Mesodermal cell (in vitro differentiated cells): Measurements from ENCODE around the gene TNS1.
"Not testable (repeated sequence)": the region's sequence is repeated elsewhere in the genome, so short reads cannot be mapped to it uniquely, and the experiment has no call there.

ENCODE experiments used
- H3K27ac ChIP-seq: 2 replicates; pipeline ENCODE4 v1.7.0; 2013; ENCODE audit warnings: mild to moderate bottlenecking, low read depth, low read length, moderate library complexity; ENCODE audit not compliant: severe bottlenecking
- H3K36me3 ChIP-seq: 2 replicates; pipeline ENCODE4 v1.7.1; 2013; ENCODE audit warnings: mild to moderate bottlenecking, low read length, moderate library complexity; ENCODE audit not compliant: control insufficient read depth, insufficient read depth
- H3K4me1 ChIP-seq: one replicate; pipeline ENCODE4 v1.7.1; 2013; ENCODE audit warnings: mild to moderate bottlenecking, low read length; ENCODE audit not compliant: insufficient read depth, control insufficient read depth, poor library complexity, severe bottlenecking
- H3K4me3 ChIP-seq: 2 replicates; pipeline ENCODE4 v1.7.0; 2013; ENCODE audit warnings: low read length, control low read depth, mild to moderate bottlenecking; ENCODE audit not compliant: insufficient read depth, poor library complexity, severe bottlenecking; ENCODE audit errors: extremely low read depth
- H3K9me3 ChIP-seq: 2 replicates; pipeline ENCODE4 v1.7.1; 2013; ENCODE audit warnings: mild to moderate bottlenecking, low read length, moderate library complexity; ENCODE audit not compliant: control insufficient read depth
- WGBS, 2 experiments: methylation state at CpG; one replicate each; pipeline ENCODE4 v1.1.5; 2013; ENCODE audit warnings: missing lambda C conversion rate in 2 of 2; ENCODE audit not compliant: insufficient coverage in 2 of 2; 5-methylcytosine and 5-hydroxymethylcytosine counted together

The TNS1 gene

GRCh38 chr2:217820091-217820819 is 182.5 kb downstream of the TNS1 start:
- Histone ChIP-seq H3K36me3 (peaks cover 29% of the 10 kb centered on the region), H3K9me3 (no peaks in the 10 kb centered on the region), H3K4me3 (no peak overlapping the region), H3K4me1 (peaks cover 17% of the 10 kb centered on the region), H3K27ac (peak overlapping the region; percentile 62)
- WGBS, 2 experiments, result 87 to 92% methylated on average over 5 of the region's 7 CpGs

- WGBS, 2 experiments, result 92 to 93% methylated on average over 15 to 18 of the region's 19 CpGs
- H3K4me1 ChIP-seq, result peaks cover 17% of the 10 kb centered on the region
- H3K9me3 ChIP-seq, result no peaks in the 10 kb centered on the region
- H3K4me3 ChIP-seq, result no peak overlapping the region
- peaks cover 44% of the 10 kb centered on the region for H3K36me3 ChIP-seq
- H3K27ac ChIP-seq, result no peak overlapping the region
Observed at GRCh38 chr2:217818293-217818850, 184.4 kb downstream of the TNS1 start.

GRCh38 chr2:217817466-217818292 is 185.1 kb downstream of the TNS1 start:
- H3K9me3 ChIP-seq, result no peaks in the 10 kb centered on the region
- H3K4me3 ChIP-seq, result no peak overlapping the region
- H3K4me1 ChIP-seq, result peaks cover 17% of the 10 kb centered on the region
- no peak overlapping the region for H3K27ac ChIP-seq
- 96 to 98% methylated on average over 21 to 24 of the region's 26 CpGs for WGBS, 2 experiments
- H3K36me3 ChIP-seq, result peaks cover 51% of the 10 kb centered on the region

- H3K27ac ChIP-seq, result peak overlapping the region; percentile 80
- WGBS, 2 experiments, result 48 to 64% methylated on average over 10 to 11 of the region's 11 CpGs
- no peak overlapping the region for H3K4me3 ChIP-seq
- peaks cover 60% of the 10 kb centered on the region for H3K36me3 ChIP-seq
- H3K4me1 ChIP-seq, result peaks cover 17% of the 10 kb centered on the region
- no peaks in the 10 kb centered on the region for H3K9me3 ChIP-seq
Observed at GRCh38 chr2:217816396-217816869, 186.4 kb downstream of the TNS1 start.

GRCh38 chr2:217813828-217814227 is 189.0 kb downstream of the TNS1 start:
- WGBS, 2 experiments, result 100% methylated on average over 1 to 3 of the region's 6 CpGs
- Histone ChIP-seq H3K36me3 (peaks cover 77% of the 10 kb centered on the region), H3K9me3 (no peaks in the 10 kb centered on the region), H3K4me3 (no peak overlapping the region), H3K27ac (no peak overlapping the region), H3K4me1 (peaks cover 13% of the 10 kb centered on the region)

GRCh38 chr2:217812170-217812569 is 190.6 kb downstream of the TNS1 start:
- H3K36me3 ChIP-seq, result peaks cover 67% of the 10 kb centered on the region
- H3K9me3 ChIP-seq, result no peaks in the 10 kb centered on the region
- 97 to 100% methylated on average over 1 to 3 of the region's 6 CpGs for WGBS, 2 experiments
- peaks cover 12% of the 10 kb centered on the region for H3K4me1 ChIP-seq
- no peak overlapping the region for H3K4me3 ChIP-seq
- H3K27ac ChIP-seq, result no peak overlapping the region

GRCh38 chr2:217810260-217810659 is 192.5 kb downstream of the TNS1 start:
- H3K4me3 ChIP-seq, result no peak overlapping the region
- peaks cover 65% of the 10 kb centered on the region for H3K36me3 ChIP-seq
- WGBS, 2 experiments, result 54 to 66% methylated on average over 5 to 7 of the region's 7 CpGs
- H3K4me1 ChIP-seq, result no peaks in the 10 kb centered on the region
- no peak overlapping the region for H3K27ac ChIP-seq
- no peaks in the 10 kb centered on the region for H3K9me3 ChIP-seq

GRCh38 chr2:217809736-217810135 is 193.1 kb downstream of the TNS1 start:
- 75 to 82% methylated on average over 6 to 7 of the region's 7 CpGs for WGBS, 2 experiments
- Histone ChIP-seq H3K4me3 (no peak overlapping the region), H3K36me3 (peaks cover 61% of the 10 kb centered on the region), H3K9me3 (no peaks in the 10 kb centered on the region), H3K27ac (no peak overlapping the region), H3K4me1 (no peaks in the 10 kb centered on the region)

GRCh38 chr2:217808967-217809366 is 193.8 kb downstream of the TNS1 start:
- H3K4me1 ChIP-seq, H3K9me3 ChIP-seq, H3K27ac ChIP-seq, H3K4me3 ChIP-seq: not testable (repeated sequence)
- 44 to 64% methylated on average over 2 to 3 of the region's 3 CpGs for WGBS, 2 experiments
- H3K36me3 ChIP-seq, result peaks cover 57% of the 10 kb centered on the region

GRCh38 chr2:217808326-217808725 is 194.5 kb downstream of the TNS1 start:
- Histone ChIP-seq H3K4me1 (no peaks in the 10 kb centered on the region), H3K27ac (no peak overlapping the region), H3K4me3 (no peak overlapping the region), H3K36me3 (peaks cover 57% of the 10 kb centered on the region), H3K9me3 (no peaks in the 10 kb centered on the region)
- WGBS, 2 experiments, result 60 to 83% methylated on average over 1 of the region's 3 CpGs
